SK-N-SH (cell line): Measurements from ENCODE around the gene MYH15. TPM values are rescaled to one million over a fixed set of nuclear protein-coding genes. Genes with fewer than 3 reads are reported as not detected.

ENCODE experiments used
- CTCF ChIA-PET: fragments of 300-600, 350-600 bp; formaldehyde crosslinking; extraction: SDS; loops from one replicate; lab custom pipeline; 2021; lab: Yijun Ruan, JAX
- POLR2A ChIA-PET: fragments of 350-600 bp; sonication (Branson Sonifier 250); formaldehyde crosslinking; extraction: SDS; loops from one replicate; lab custom pipeline; 2020; ENCODE audit warnings: antibody characterized with exemption, inconsistent platforms; lab: Yijun Ruan, JAX
- DNase-seq: peaks from one replicate; pipeline ENCODE4 v3.0.0; 2012
- H2AFZ ChIP-seq: fragments of 200-600 bp; sonication (generic); 2 replicates; pipeline ENCODE4 v1.8.1; 2016; ENCODE audit warnings: antibody characterized with exemption, mild to moderate bottlenecking, low read depth
- H3F3A ChIP-seq: fragments of 200-600 bp; sonication (generic); replicated peaks from 2 replicates; pipeline ENCODE3; 2016; ENCODE audit warnings: antibody characterized with exemption, mild to moderate bottlenecking; ENCODE audit not compliant: insufficient read depth
- H3K27ac ChIP-seq, 2 experiments: fragments of 200-500 bp in 1 of 2; fragments of 200-600 bp in 1 of 2; sonication (Bioruptor generic) in 1 of 2; sonication (generic), shearing (Covaris generic) in 1 of 2; 2 replicates each; pipeline versions ENCODE4 v1.5.1 to v1.6.1; 2014 to 2016; ENCODE audit warnings: low read depth in 2 of 2, inconsistent platforms in 1 of 2, low read length in 1 of 2, mild to moderate bottlenecking in 1 of 2, mixed read lengths in 1 of 2
- H3K27me3 ChIP-seq: fragments of 200-600 bp; sonication (generic), shearing (Covaris generic); 2 replicates; pipeline ENCODE4 v1.6.1; 2016; ENCODE audit warnings: mixed run types; ENCODE audit not compliant: insufficient read depth
- H3K36me3 ChIP-seq, 2 experiments: fragments of 200-500 bp in 1 of 2; fragments of 200-600 bp in 1 of 2; sonication (Bioruptor generic) in 1 of 2; sonication (generic) in 1 of 2; replicated peaks in 1 of 2; 2 replicates each; pipeline versions ENCODE3 to v1.5.1; 2014 to 2016; ENCODE audit warnings: low read length in 1 of 2, mild to moderate bottlenecking in 1 of 2; ENCODE audit not compliant: insufficient read depth in 2 of 2, control insufficient read depth in 1 of 2
- H3K4me1 ChIP-seq, 2 experiments: fragments of 200-500 bp in 1 of 2; fragments of 200-600 bp in 1 of 2; sonication (Bioruptor generic) in 1 of 2; sonication (generic), shearing (Covaris generic) in 1 of 2; 2 replicates each; pipeline versions ENCODE4 v1.5.1 to v1.6.1; 2014 to 2016; ENCODE audit warnings: low read depth in 1 of 2, low read length in 1 of 2, mixed run types in 1 of 2; ENCODE audit not compliant: insufficient read depth in 2 of 2, control insufficient read depth in 1 of 2
- H3K4me2 ChIP-seq: fragments of 200-600 bp; sonication (generic), shearing (Covaris generic); 2 replicates; pipeline ENCODE4 v1.6.1; 2017; ENCODE audit warnings: mixed run types
- H3K4me3 ChIP-seq, 2 experiments: fragments of 200-500 bp in 1 of 2; fragments of 200-600 bp in 1 of 2; sonication (Bioruptor generic) in 1 of 2; sonication (generic), shearing (Covaris generic) in 1 of 2; 2 replicates each; pipeline versions ENCODE4 v1.5.1 to v1.8.1; 2014 to 2016; ENCODE audit warnings: low read depth in 2 of 2, inconsistent platforms in 1 of 2, low read length in 1 of 2, mild to moderate bottlenecking in 1 of 2, mixed read lengths in 1 of 2, moderate library complexity in 1 of 2
- H3K79me2 ChIP-seq: fragments of 200-600 bp; sonication (generic); 2 replicates; pipeline ENCODE4 v1.8.1; 2017; ENCODE audit warnings: mild to moderate bottlenecking; ENCODE audit not compliant: insufficient read depth
- H3K9ac ChIP-seq: fragments of 200-600 bp; sonication (generic); 2 replicates; pipeline ENCODE4 v1.6.1; 2017; ENCODE audit warnings: mixed run types
- H3K9me2 ChIP-seq: fragments of 200-600 bp; sonication (generic); 2 replicates; pipeline ENCODE4 v1.6.1; 2017; ENCODE audit warnings: mixed run types
- H3K9me3 ChIP-seq: fragments of 200-600 bp; sonication (generic); 2 replicates; pipeline ENCODE4 v1.6.1; 2017; ENCODE audit warnings: mixed run types, mild to moderate bottlenecking, moderate library complexity
- H4K20me1 ChIP-seq: fragments of 200-600 bp; sonication (generic); 2 replicates; pipeline ENCODE4 v1.6.1; 2017; ENCODE audit warnings: mild to moderate bottlenecking, mixed run types; ENCODE audit not compliant: insufficient read depth
- CHD2 ChIP-seq: fragments of 150-350 bp; IDR thresholded peaks from 2 replicates; pipeline ENCODE4 v1.6.1; 2018; ENCODE audit warnings: low read length; ENCODE audit not compliant: partially characterized antibody
- ELF1 ChIP-seq: IDR thresholded peaks from 2 replicates; pipeline ENCODE4 v1.4.0; 2012
- FOSL2 ChIP-seq: IDR thresholded peaks from 2 replicates; pipeline ENCODE4 v1.4.0; 2012; ENCODE audit warnings: low read depth, mild to moderate bottlenecking, moderate library complexity, borderline replicate concordance
- GABPA ChIP-seq: IDR thresholded peaks from 2 replicates; pipeline ENCODE4 v1.4.0; 2012; ENCODE audit warnings: low read depth, mild to moderate bottlenecking
- MXI1 ChIP-seq: IDR thresholded peaks from 2 replicates; pipeline ENCODE4 v1.6.1; 2012; ENCODE audit warnings: mild to moderate bottlenecking, low read depth, low read length, improper control_type of control experiment
- NFIC ChIP-seq: IDR thresholded peaks from 2 replicates; pipeline ENCODE4 v1.4.0; 2012; ENCODE audit warnings: borderline replicate concordance
- NRF1 ChIP-seq: IDR thresholded peaks from 2 replicates; pipeline ENCODE4 v1.6.1; 2012; ENCODE audit warnings: low read depth, mild to moderate bottlenecking, low read length
- POLR2AphosphoS5 ChIP-seq: IDR thresholded peaks from 2 replicates; pipeline ENCODE4 v1.6.1; 2012; ENCODE audit warnings: low read depth, low read length
- RXRA ChIP-seq: IDR thresholded peaks from 2 replicates; pipeline ENCODE4 v1.4.0; 2012; ENCODE audit warnings: low read depth, mild to moderate bottlenecking, borderline replicate concordance
- SIN3A ChIP-seq: IDR thresholded peaks from 2 replicates; pipeline ENCODE4 v1.6.1; 2012; ENCODE audit warnings: low read depth, mild to moderate bottlenecking, low read length, moderate library complexity, borderline replicate concordance
- SMC3 ChIP-seq: IDR thresholded peaks from 2 replicates; pipeline ENCODE4 v1.6.1; 2012; ENCODE audit warnings: low read depth, low read length, improper control_type of control experiment
- TAF1 ChIP-seq: IDR thresholded peaks from 2 replicates; pipeline ENCODE4 v1.6.1; 2012; ENCODE audit warnings: low read depth, mild to moderate bottlenecking, low read length, moderate library complexity, borderline replicate concordance
- TCF12 ChIP-seq: IDR thresholded peaks from 2 replicates; pipeline ENCODE4 v1.4.0; 2012
- TEAD4 ChIP-seq: IDR thresholded peaks from 2 replicates; pipeline ENCODE4 v1.4.0; 2012; ENCODE audit warnings: mild to moderate bottlenecking, borderline replicate concordance; ENCODE audit not compliant: insufficient read depth
- YY1 ChIP-seq: IDR thresholded peaks from 2 replicates; pipeline ENCODE4 v1.4.0; 2012; ENCODE audit warnings: low read depth, mild to moderate bottlenecking
- polyA plus RNA-seq, 3 experiments: library from polyadenylated mRNA; depleted of rRNA; stranded (reverse); fragments of >200 nt; gene quantifications; 2 replicates each; pipeline ENCODE4 v1.2.3, GENCODE V29; 2012
- TF ChIP-seq, protein P1 (sequence below): IDR thresholded peaks from 2 replicates; pipeline ENCODE4 v1.4.0; 2012; ENCODE audit warnings: low read depth, borderline replicate concordance
- TF ChIP-seq, protein P2 (sequence below): IDR thresholded peaks from 2 replicates; pipeline ENCODE4; 2012
- TF ChIP-seq, protein P3 (sequence below): fragments of 150-350 bp; IDR thresholded peaks from 2 replicates; pipeline ENCODE4 v1.6.1; 2017; ENCODE audit warnings: antibody characterized with exemption, low read length, low read depth, borderline replicate concordance
- TF ChIP-seq, protein P4 (sequence below): IDR thresholded peaks from 2 replicates; pipeline ENCODE4 v1.4.0; 2012; ENCODE audit warnings: low read depth, borderline replicate concordance
- TF ChIP-seq, protein P5 (sequence below): IDR thresholded peaks from 2 replicates; pipeline ENCODE4 v1.6.1; 2012; ENCODE audit warnings: mild to moderate bottlenecking, low read depth, low read length, moderate library complexity

The MYH15 gene
- polyA plus RNA-seq, 1 of the 3 experiments (the other 2 are of a cell fraction): 2.1 TPM

DNA sequence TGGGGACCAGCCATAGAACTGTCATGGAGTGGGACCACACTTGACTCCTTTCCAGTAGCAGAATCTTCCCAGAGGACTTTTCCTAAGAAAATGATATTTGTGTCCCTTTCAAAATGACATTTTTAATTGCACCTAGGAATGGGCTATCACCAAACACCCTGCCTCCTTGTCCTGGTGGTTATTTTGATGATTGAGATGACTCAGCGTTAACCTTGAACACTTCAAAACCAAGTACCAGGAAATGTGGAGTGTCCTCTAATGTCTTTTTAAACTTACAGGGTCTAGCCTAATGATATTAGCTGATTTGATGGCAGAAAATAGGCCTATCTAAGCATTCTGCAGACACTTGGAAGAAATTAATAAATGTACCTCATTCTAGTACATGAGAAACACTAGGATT lies 123.3 kb downstream of the MYH15 start (continued):
- TF ChIP-seq CHD2 (no peak), ELF1 (no peak), GABPA (no peak), MXI1 (no peak)
- TF ChIP-seq, protein P1, sequence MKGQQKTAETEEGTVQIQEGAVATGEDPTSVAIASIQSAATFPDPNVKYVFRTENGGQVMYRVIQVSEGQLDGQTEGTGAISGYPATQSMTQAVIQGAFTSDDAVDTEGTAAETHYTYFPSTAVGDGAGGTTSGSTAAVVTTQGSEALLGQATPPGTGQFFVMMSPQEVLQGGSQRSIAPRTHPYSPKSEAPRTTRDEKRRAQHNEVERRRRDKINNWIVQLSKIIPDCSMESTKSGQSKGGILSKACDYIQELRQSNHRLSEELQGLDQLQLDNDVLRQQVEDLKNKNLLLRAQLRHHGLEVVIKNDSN: no peak
- TF ChIP-seq, protein P2, sequence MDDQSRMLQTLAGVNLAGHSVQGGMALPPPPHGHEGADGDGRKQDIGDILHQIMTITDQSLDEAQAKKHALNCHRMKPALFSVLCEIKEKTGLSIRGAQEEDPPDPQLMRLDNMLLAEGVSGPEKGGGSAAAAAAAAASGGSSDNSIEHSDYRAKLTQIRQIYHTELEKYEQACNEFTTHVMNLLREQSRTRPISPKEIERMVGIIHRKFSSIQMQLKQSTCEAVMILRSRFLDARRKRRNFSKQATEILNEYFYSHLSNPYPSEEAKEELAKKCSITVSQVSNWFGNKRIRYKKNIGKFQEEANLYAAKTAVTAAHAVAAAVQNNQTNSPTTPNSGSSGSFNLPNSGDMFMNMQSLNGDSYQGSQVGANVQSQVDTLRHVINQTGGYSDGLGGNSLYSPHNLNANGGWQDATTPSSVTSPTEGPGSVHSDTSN: no peak

DNA sequence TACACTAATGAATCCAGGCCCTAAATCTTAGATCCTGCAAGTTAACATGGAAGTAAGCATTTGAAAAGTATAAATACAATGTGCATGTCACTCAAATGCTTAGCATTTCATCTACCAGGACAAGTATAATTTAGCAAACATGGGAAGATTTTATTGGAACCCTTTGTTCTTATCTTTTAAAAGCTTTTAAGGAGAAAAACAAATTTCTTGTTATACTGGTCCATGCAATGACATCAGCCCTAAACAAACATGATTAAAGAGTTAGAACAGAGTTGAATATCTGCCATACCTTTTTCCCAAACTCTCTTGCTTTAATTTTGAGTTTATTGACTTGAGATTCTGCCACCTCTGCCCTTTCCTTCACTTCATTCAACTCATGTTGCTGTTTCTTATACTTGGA lies 127.1 kb downstream of the MYH15 start:
- CTCF ChIA-PET: interaction anchor here (1.1 kb wide), 1 partner anchor 8 kb away, joined by 3 read pairs; no protein-coding TSS in a partner anchor
- H3K9me2 ChIP-seq: no peaks in the 10 kb centered on the region
- H3K4me3 ChIP-seq: no peak overlapping the region
- H3K9me3 ChIP-seq: no peaks in the 10 kb centered on the region
- no peak overlapping the region for H3K4me2 ChIP-seq
- no peaks in the 10 kb centered on the region for H3F3A ChIP-seq
- POLR2A ChIA-PET: no interaction called here
- TF ChIP-seq, protein P2: no peak
- TF ChIP-seq TEAD4: no peak
- TF ChIP-seq, protein P1: no peak
- no peak for TF ChIP-seq SIN3A
- TF ChIP-seq RXRA: no peak
- TF ChIP-seq TCF12: no peak
- TF ChIP-seq, protein P3, sequence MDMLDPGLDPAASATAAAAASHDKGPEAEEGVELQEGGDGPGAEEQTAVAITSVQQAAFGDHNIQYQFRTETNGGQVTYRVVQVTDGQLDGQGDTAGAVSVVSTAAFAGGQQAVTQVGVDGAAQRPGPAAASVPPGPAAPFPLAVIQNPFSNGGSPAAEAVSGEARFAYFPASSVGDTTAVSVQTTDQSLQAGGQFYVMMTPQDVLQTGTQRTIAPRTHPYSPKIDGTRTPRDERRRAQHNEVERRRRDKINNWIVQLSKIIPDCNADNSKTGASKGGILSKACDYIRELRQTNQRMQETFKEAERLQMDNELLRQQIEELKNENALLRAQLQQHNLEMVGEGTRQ: no peak
- TF ChIP-seq ELF1: no peak
- TF ChIP-seq, protein P4, sequence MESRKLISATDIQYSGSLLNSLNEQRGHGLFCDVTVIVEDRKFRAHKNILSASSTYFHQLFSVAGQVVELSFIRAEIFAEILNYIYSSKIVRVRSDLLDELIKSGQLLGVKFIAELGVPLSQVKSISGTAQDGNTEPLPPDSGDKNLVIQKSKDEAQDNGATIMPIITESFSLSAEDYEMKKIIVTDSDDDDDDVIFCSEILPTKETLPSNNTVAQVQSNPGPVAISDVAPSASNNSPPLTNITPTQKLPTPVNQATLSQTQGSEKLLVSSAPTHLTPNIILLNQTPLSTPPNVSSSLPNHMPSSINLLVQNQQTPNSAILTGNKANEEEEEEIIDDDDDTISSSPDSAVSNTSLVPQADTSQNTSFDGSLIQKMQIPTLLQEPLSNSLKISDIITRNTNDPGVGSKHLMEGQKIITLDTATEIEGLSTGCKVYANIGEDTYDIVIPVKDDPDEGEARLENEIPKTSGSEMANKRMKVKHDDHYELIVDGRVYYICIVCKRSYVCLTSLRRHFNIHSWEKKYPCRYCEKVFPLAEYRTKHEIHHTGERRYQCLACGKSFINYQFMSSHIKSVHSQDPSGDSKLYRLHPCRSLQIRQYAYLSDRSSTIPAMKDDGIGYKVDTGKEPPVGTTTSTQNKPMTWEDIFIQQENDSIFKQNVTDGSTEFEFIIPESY: no peak
- TF ChIP-seq NFIC: no peak
- TF ChIP-seq NRF1: no peak
- TF ChIP-seq POLR2AphosphoS5: no peak
- no peak for TF ChIP-seq FOSL2
- TF ChIP-seq YY1: no peak
- TF ChIP-seq, protein P5, sequence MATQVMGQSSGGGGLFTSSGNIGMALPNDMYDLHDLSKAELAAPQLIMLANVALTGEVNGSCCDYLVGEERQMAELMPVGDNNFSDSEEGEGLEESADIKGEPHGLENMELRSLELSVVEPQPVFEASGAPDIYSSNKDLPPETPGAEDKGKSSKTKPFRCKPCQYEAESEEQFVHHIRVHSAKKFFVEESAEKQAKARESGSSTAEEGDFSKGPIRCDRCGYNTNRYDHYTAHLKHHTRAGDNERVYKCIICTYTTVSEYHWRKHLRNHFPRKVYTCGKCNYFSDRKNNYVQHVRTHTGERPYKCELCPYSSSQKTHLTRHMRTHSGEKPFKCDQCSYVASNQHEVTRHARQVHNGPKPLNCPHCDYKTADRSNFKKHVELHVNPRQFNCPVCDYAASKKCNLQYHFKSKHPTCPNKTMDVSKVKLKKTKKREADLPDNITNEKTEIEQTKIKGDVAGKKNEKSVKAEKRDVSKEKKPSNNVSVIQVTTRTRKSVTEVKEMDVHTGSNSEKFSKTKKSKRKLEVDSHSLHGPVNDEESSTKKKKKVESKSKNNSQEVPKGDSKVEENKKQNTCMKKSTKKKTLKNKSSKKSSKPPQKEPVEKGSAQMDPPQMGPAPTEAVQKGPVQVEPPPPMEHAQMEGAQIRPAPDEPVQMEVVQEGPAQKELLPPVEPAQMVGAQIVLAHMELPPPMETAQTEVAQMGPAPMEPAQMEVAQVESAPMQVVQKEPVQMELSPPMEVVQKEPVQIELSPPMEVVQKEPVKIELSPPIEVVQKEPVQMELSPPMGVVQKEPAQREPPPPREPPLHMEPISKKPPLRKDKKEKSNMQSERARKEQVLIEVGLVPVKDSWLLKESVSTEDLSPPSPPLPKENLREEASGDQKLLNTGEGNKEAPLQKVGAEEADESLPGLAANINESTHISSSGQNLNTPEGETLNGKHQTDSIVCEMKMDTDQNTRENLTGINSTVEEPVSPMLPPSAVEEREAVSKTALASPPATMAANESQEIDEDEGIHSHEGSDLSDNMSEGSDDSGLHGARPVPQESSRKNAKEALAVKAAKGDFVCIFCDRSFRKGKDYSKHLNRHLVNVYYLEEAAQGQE: no peak
- TF ChIP-seq MXI1: no peak
- TF ChIP-seq TAF1: no peak
- no peak for TF ChIP-seq SMC3
- TF ChIP-seq, all 33 proteins: peak for 0
- H3K27ac ChIP-seq: no peak overlapping the region
- DNase-seq: no peak
- peaks cover 0 to 16% of the 10 kb centered on the region in 2 experiments; a peak in 2 of 4 replicates for H3K4me1 ChIP-seq
- no peak overlapping the region for H3K9ac ChIP-seq
- H4K20me1 ChIP-seq: no peaks in the 10 kb centered on the region
- H3K79me2 ChIP-seq: no peaks in the 10 kb centered on the region
- no peaks in the 10 kb centered on the region for H3K36me3 ChIP-seq
- no peak overlapping the region for H2AFZ ChIP-seq
- no peaks in the 10 kb centered on the region for H3K27me3 ChIP-seq
